ENCODE results near the gene ADAMTSL2.

- no peak for TF ChIP-seq MAX (IDR thresholded peaks at IDR 0.05)
- TF ChIP-seq, protein P1, sequence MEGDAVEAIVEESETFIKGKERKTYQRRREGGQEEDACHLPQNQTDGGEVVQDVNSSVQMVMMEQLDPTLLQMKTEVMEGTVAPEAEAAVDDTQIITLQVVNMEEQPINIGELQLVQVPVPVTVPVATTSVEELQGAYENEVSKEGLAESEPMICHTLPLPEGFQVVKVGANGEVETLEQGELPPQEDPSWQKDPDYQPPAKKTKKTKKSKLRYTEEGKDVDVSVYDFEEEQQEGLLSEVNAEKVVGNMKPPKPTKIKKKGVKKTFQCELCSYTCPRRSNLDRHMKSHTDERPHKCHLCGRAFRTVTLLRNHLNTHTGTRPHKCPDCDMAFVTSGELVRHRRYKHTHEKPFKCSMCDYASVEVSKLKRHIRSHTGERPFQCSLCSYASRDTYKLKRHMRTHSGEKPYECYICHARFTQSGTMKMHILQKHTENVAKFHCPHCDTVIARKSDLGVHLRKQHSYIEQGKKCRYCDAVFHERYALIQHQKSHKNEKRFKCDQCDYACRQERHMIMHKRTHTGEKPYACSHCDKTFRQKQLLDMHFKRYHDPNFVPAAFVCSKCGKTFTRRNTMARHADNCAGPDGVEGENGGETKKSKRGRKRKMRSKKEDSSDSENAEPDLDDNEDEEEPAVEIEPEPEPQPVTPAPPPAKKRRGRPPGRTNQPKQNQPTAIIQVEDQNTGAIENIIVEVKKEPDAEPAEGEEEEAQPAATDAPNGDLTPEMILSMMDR (IDR thresholded peaks at IDR 0.05; ENCODE audit: low read depth, low read length, missing input control) = no peak
- no peak for TF ChIP-seq ATF3 (IDR thresholded peaks at IDR 0.05)
- TF ChIP-seq TAF1 (conservative IDR thresholded peaks at IDR 0.05) = no peak
- TF ChIP-seq, protein P2, sequence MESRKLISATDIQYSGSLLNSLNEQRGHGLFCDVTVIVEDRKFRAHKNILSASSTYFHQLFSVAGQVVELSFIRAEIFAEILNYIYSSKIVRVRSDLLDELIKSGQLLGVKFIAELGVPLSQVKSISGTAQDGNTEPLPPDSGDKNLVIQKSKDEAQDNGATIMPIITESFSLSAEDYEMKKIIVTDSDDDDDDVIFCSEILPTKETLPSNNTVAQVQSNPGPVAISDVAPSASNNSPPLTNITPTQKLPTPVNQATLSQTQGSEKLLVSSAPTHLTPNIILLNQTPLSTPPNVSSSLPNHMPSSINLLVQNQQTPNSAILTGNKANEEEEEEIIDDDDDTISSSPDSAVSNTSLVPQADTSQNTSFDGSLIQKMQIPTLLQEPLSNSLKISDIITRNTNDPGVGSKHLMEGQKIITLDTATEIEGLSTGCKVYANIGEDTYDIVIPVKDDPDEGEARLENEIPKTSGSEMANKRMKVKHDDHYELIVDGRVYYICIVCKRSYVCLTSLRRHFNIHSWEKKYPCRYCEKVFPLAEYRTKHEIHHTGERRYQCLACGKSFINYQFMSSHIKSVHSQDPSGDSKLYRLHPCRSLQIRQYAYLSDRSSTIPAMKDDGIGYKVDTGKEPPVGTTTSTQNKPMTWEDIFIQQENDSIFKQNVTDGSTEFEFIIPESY (IDR thresholded peaks at IDR 0.05) = no peak
- TF ChIP-seq REST (IDR thresholded peaks at IDR 0.05) = no peak
- no peak for TF ChIP-seq RAD21 (IDR thresholded peaks at IDR 0.05)
- TF ChIP-seq GABPA (IDR thresholded peaks at IDR 0.05 in 1 of 2, conservative IDR thresholded peaks at IDR 0.05 in 1 of 2) = no peak
- TF ChIP-seq JUND (IDR thresholded peaks at IDR 0.05) = no peak
- no peak for TF ChIP-seq EGR1 (IDR thresholded peaks at IDR 0.05; ENCODE audit: low read depth in 2 of 2)
These were observed 41.1 kb upstream of the ADAMTSL2 start for GRCh38 chr9:133493428-133493827.
